Tibial nerve (tissue), 3 donors: ENCODE measurements around the gene HPCA.

Experiments used
- CTCF ChIP-seq, 5 experiments: fragments of 200-600 bp in 3 of 5; fragments of 450-650 bp in 2 of 5; sonication (generic) in 3 of 5; IDR thresholded peaks; one replicate each; pipeline ENCODE4 v1.5.1; 2016 to 2019; ENCODE audit warnings: antibody characterized with exemption in 5 of 5, mild to moderate bottlenecking in 3 of 5, moderate library complexity in 2 of 5
- POLR2A ChIP-seq, 2 donors: fragments of 450-650 bp; IDR thresholded peaks; one replicate each; pipeline ENCODE4 v1.6.1; 2017; ENCODE audit warnings: antibody characterized with exemption in 2 of 2, mild to moderate bottlenecking in 2 of 2, moderate library complexity in 2 of 2

GRCh38 chr1:32890516-32891240, 4.4 kb downstream of the HPCA start:
- TF ChIP-seq POLR2A (IDR thresholded peaks at IDR 0.05) (no peak), CTCF (IDR thresholded peaks at IDR 0.05) (no peak)
